DND-41 (cell line): ENCODE data around the gene IFT20.

ENCODE experiments used
- ATAC-seq: fragments of 200-7000 bp; cut with Tn5 transposase; 3 replicates; pipeline ENCODE4 v1.9.1; 2021; ENCODE audit warnings: low read depth; ENCODE audit not compliant: insufficient read depth
- DNase-seq: peaks from one replicate; pipeline ENCODE4 v3.0.0-alpha.2; 2020
- H2AFZ ChIP-seq: 2 replicates; pipeline ENCODE4 v1.6.0; 2012; ENCODE audit warnings: low read depth, low read length
- H3K27ac ChIP-seq: 2 replicates; pipeline ENCODE4 v1.5.1; 2012; ENCODE audit warnings: low read length, inconsistent platforms
- H3K27me3 ChIP-seq: fragments of 200-600 bp; sonication (generic); 2 replicates; pipeline ENCODE4 v1.6.0; 2012; ENCODE audit warnings: low read length, mild to moderate bottlenecking, inconsistent platforms; ENCODE audit not compliant: insufficient read depth, poor library complexity
- H3K36me3 ChIP-seq: 2 replicates; pipeline ENCODE4 v1.5.1; 2012; ENCODE audit warnings: low read length, inconsistent platforms; ENCODE audit not compliant: insufficient read depth
- H3K4me1 ChIP-seq: 2 replicates; pipeline ENCODE4 v1.5.1; 2012; ENCODE audit warnings: mild to moderate bottlenecking, low read length; ENCODE audit not compliant: insufficient read depth
- H3K4me2 ChIP-seq: 2 replicates; pipeline ENCODE4 v1.6.0; 2012; ENCODE audit warnings: mild to moderate bottlenecking, moderate library complexity, low read length, inconsistent platforms; ENCODE audit not compliant: insufficient read depth
- H3K4me3 ChIP-seq, 2 experiments: fragments of 200-600 bp in 1 of 2; shearing (Covaris generic) in 1 of 2; 2 replicates each; pipeline ENCODE4 v1.5.1; 2012 to 2016; ENCODE audit warnings: inconsistent platforms in 2 of 2, low read length in 2 of 2, mild to moderate bottlenecking in 2 of 2, low read depth in 1 of 2, moderate library complexity in 1 of 2
- H3K79me2 ChIP-seq: 2 replicates; pipeline ENCODE4 v1.6.0; 2012; ENCODE audit warnings: low read length, inconsistent platforms; ENCODE audit not compliant: insufficient read depth
- H3K9ac ChIP-seq: 2 replicates; pipeline ENCODE4 v1.6.0; 2012; ENCODE audit warnings: low read depth, mild to moderate bottlenecking, inconsistent platforms, low read length, moderate library complexity
- H3K9me3 ChIP-seq: 2 replicates; pipeline ENCODE4 v1.5.1; 2012; ENCODE audit warnings: low read length, moderate library complexity, mild to moderate bottlenecking, inconsistent platforms; ENCODE audit not compliant: insufficient read depth, severe bottlenecking
- H4K20me1 ChIP-seq: 2 replicates; pipeline ENCODE4 v1.6.0; 2012; ENCODE audit warnings: low read length; ENCODE audit not compliant: insufficient read depth
- EZH2 ChIP-seq: IDR thresholded peaks from 3 replicates; pipeline ENCODE4 v1.6.1; 2012; ENCODE audit warnings: borderline replicate concordance, low read depth, mild to moderate bottlenecking, moderate library complexity, low read length, inconsistent platforms; ENCODE audit not compliant: severe bottlenecking
- TF ChIP-seq, protein P1 (sequence below): IDR thresholded peaks from 2 replicates; pipeline ENCODE4 v1.5.1; 2012; ENCODE audit warnings: borderline replicate concordance, low read length, moderate library complexity, mild to moderate bottlenecking; ENCODE audit not compliant: poor library complexity, severe bottlenecking; ENCODE audit errors: extremely low read depth

IFT20 gene

DNA sequence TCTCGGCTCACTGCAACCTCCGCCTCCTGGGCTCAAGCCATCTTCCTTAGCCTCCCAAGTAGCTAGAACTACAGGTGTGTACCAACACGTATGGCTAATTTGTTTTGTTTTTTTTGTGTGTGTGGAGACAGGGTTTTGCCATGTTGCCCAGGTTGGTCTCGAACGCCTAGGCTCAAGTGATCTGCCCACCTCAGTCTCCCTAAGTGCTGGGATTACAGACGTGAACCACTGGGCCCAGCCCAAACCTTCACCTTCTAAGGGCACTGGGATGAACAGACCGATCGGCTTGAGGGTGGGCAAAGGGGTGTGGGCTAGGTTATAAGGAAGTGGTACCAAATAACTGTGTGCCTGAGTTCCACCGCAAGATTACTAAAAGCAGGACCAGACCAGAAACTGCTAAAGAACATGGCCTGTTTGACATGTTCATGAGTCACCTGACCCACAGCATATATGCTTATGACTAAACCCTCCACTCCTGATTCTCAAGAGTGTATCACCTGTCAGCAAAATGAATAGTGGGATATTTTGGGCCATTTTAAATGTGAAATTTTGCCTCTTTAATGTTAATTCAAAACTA, 8.2 kb downstream of the IFT20 start:
- no peak overlapping the region for H3K27ac ChIP-seq
- no peak for ATAC-seq
- H3K79me2 ChIP-seq, result peaks cover 53% of the 10 kb centered on the region

DNA sequence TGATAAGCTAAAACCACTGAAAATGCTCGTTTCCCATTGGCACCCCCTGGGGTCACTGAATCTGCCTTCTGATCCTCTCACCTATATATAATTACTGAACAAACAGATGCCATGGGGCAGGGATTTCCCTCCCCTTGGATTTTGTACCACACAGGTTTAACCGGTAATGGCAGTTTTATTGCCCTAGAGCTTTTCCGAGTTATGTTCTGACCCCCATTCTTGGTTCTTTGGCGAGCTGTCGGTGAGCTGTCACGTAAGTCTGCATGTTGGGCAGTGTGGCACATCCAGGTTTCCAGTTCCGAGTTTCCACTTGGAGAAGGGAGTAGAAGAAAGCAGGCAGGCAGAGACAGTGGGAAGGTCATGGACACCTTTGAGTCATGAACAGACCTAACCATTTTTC, 9.2 kb downstream of the IFT20 start:
- H3K79me2 ChIP-seq, result peaks cover 61% of the 10 kb centered on the region
- H3K36me3 ChIP-seq, result peaks cover 67% of the 10 kb centered on the region
- no peak for DNase-seq
- no peak overlapping the region for H3K27ac ChIP-seq
- no peak for ATAC-seq
- H4K20me1 ChIP-seq, result peaks cover 36% of the 10 kb centered on the region; the same call in 1 of the 2 replicates
- peaks cover 15% of the 10 kb centered on the region for H3K4me1 ChIP-seq
- no peak overlapping the region for H2AFZ ChIP-seq
- TF ChIP-seq EZH2, result no peak
- TF ChIP-seq, protein P1, sequence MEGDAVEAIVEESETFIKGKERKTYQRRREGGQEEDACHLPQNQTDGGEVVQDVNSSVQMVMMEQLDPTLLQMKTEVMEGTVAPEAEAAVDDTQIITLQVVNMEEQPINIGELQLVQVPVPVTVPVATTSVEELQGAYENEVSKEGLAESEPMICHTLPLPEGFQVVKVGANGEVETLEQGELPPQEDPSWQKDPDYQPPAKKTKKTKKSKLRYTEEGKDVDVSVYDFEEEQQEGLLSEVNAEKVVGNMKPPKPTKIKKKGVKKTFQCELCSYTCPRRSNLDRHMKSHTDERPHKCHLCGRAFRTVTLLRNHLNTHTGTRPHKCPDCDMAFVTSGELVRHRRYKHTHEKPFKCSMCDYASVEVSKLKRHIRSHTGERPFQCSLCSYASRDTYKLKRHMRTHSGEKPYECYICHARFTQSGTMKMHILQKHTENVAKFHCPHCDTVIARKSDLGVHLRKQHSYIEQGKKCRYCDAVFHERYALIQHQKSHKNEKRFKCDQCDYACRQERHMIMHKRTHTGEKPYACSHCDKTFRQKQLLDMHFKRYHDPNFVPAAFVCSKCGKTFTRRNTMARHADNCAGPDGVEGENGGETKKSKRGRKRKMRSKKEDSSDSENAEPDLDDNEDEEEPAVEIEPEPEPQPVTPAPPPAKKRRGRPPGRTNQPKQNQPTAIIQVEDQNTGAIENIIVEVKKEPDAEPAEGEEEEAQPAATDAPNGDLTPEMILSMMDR, result no peak
- no peaks in the 10 kb centered on the region for H3K27me3 ChIP-seq
- no peak overlapping the region for H3K4me2 ChIP-seq
- no peak overlapping the region for H3K4me3 ChIP-seq
- no peaks in the 10 kb centered on the region for H3K9me3 ChIP-seq
- H3K9ac ChIP-seq, result no peak overlapping the region

More for the DNA sequence above, 8.2 kb downstream of the IFT20 start:
- Histone ChIP-seq H3K4me3 (no peak overlapping the region), H3K36me3 (peaks cover 68% of the 10 kb centered on the region), H3K27me3 (no peaks in the 10 kb centered on the region), H2AFZ (no peak overlapping the region), H3K9me3 (no peaks in the 10 kb centered on the region), H3K4me1 (peaks cover 6% of the 10 kb centered on the region; the same call in 1 of the 2 replicates), H3K4me2 (no peak overlapping the region), H3K9ac (no peak overlapping the region), H4K20me1 (peaks cover 29% of the 10 kb centered on the region; the same call in 1 of the 2 replicates)
- DNase-seq, result no peak
- TF ChIP-seq EZH2, result no peak
- TF ChIP-seq, protein P1, result no peak

DNA sequence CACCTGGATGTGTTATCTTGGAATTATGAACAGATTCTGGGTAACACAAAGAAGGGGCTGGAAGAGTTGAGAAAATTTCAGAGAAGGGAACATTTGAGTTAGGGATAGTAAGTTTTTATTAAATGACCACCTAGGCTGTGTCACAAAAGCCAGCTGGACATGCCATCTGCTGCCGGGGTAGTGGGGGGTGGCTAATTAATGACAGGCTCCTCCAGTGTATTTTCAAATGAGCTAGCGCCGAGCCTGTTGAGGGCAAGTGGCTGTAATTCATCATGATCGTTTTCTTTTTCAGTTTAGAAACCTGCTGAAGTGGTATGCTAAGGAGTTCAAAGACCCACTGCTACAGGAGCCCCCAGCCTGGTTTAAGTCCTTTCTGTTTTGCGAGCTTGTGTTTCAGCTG, 10.1 kb downstream of the IFT20 start:
- H2AFZ ChIP-seq, result no peak overlapping the region
- no peak overlapping the region for H3K27ac ChIP-seq
- no peak overlapping the region for H3K4me3 ChIP-seq
- H3K9ac ChIP-seq, result no peak overlapping the region
- no peaks in the 10 kb centered on the region for H3K27me3 ChIP-seq
- peaks cover 24% of the 10 kb centered on the region for H3K4me1 ChIP-seq
- ATAC-seq (no peak), DNase-seq (no peak)
- H3K79me2 ChIP-seq, result peaks cover 70% of the 10 kb centered on the region
- TF ChIP-seq, protein P1, result no peak
- no peak for TF ChIP-seq EZH2
- H3K36me3 ChIP-seq, result peaks cover 67% of the 10 kb centered on the region
- H4K20me1 ChIP-seq, result peaks cover 44% of the 10 kb centered on the region; the same call in 1 of the 2 replicates
- no peaks in the 10 kb centered on the region for H3K9me3 ChIP-seq
- H3K4me2 ChIP-seq, result no peak overlapping the region

DNA sequence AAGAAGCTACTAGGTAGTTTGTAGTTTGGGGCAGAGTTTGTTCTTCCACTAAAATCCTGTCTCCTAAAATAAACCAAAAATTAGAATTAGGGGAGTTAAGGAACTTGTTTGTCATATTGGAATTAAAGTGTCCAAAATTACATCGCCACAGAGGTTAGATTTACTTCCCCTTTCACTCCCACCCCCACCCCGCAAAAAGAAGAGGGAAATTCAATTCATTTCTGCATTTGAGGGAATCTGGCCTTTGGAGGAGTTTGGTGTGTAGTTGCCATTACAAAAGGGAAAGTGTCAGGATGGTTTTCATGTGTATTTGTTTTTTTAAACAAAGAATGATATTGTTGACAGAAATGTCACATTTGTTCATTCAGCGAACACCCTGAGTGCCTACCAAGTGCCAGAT, 10.5 kb downstream of the IFT20 start:
- no peak for DNase-seq
- no peak overlapping the region for H3K9ac ChIP-seq
- H3K36me3 ChIP-seq, result peaks cover 69% of the 10 kb centered on the region
- H4K20me1 ChIP-seq, result peaks cover 44% of the 10 kb centered on the region; the same call in 1 of the 2 replicates
- no peak overlapping the region for H3K27ac ChIP-seq
- H3K27me3 ChIP-seq, result no peaks in the 10 kb centered on the region
- no peak overlapping the region for H3K4me3 ChIP-seq
- H3K4me2 ChIP-seq, result no peak overlapping the region
- no peak overlapping the region for H2AFZ ChIP-seq
- no peak for TF ChIP-seq EZH2
- H3K79me2 ChIP-seq, result peaks cover 75% of the 10 kb centered on the region
- H3K9me3 ChIP-seq, result no peaks in the 10 kb centered on the region
- peaks cover 29% of the 10 kb centered on the region for H3K4me1 ChIP-seq
- no peak for ATAC-seq
